Transverse colon (tissue), 4 donors: ENCODE data around the gene ABCB6. TPM values are rescaled to one million over a fixed set of nuclear protein-coding genes. Genes with fewer than 3 reads are reported as not detected.

Experiments used
- DNase-seq: peaks from one replicate; pipeline ENCODE4 v3.0.0-alpha.2; 2019
- H3K27ac ChIP-seq, 4 donors: fragments of 200-600 bp; sonication (generic); 2 replicates each; pipeline ENCODE4 v1.5.1; 2016 to 2018; ENCODE audit warnings: inconsistent platforms in 4 of 4
- H3K27me3 ChIP-seq: fragments of 200-600 bp; sonication (generic); 2 replicates; pipeline ENCODE4 v1.5.1; 2017; ENCODE audit warnings: inconsistent platforms
- H3K36me3 ChIP-seq, 4 donors: fragments of 200-600 bp; sonication (generic); 2 replicates each; pipeline ENCODE4 v1.5.1; 2017 to 2019; ENCODE audit warnings: inconsistent platforms in 4 of 4
- H3K4me1 ChIP-seq, 4 donors: fragments of 200-600 bp; sonication (generic); 2 replicates each; pipeline ENCODE4 v1.5.1; 2017 to 2020; ENCODE audit warnings: inconsistent platforms in 4 of 4
- H3K4me3 ChIP-seq, 4 donors: fragments of 200-600 bp; sonication (generic); 1 replicate in 1 of 4; 2 replicates in 3 of 4; pipeline versions ENCODE4 v1.5.1 to v1.6.1; 2017 to 2019; ENCODE audit warnings: inconsistent platforms in 4 of 4
- H3K9me3 ChIP-seq, 2 donors: fragments of 200-600 bp; sonication (generic); 2 replicates each; pipeline ENCODE4 v1.5.1; 2017 to 2019; ENCODE audit warnings: inconsistent platforms in 2 of 2
- EP300 ChIP-seq: sonication (generic); formaldehyde crosslinking; IDR thresholded peaks from one replicate; pipeline ENCODE4 v1.6.1; 2017; ENCODE audit warnings: antibody characterized with exemption, low read depth
- POLR2A ChIP-seq: fragments of 450-650 bp; IDR thresholded peaks from one replicate; pipeline ENCODE4 v1.6.1; 2016; ENCODE audit warnings: antibody characterized with exemption, mild to moderate bottlenecking, moderate library complexity
- POLR2AphosphoS5 ChIP-seq, 3 donors: sonication (generic); formaldehyde crosslinking; IDR thresholded peaks; one replicate each; pipeline ENCODE4 v1.6.1; 2016; ENCODE audit warnings: antibody characterized with exemption in 3 of 3
- WGBS, 2 donors: methylation state at CpG; one replicate each; pipeline ENCODE4 v1.1.5; 2018; ENCODE audit warnings: low coverage in 1 of 2; 5-methylcytosine and 5-hydroxymethylcytosine counted together
- in situ Hi-C, 4 donors: fragments of 200-750 bp; cut with MboI; loops; one replicate each; pipeline versions ENCODE4 v1.15.0 to v1.15.1; 2017; ENCODE audit warnings: low sequenced_read_pairs in 3 of 4, low pct_ligation_motif_present in 1 of 4, low pct_unique_long_range_greater_than_20kb in 1 of 4
- intact Hi-C: fragments of 100-400 bp; cut with DNase I; formaldehyde crosslinking; loops from one replicate; pipeline ENCODE4 v1.15.1; 2023; ENCODE audit warnings: low total_unique reads
- total RNA-seq, 4 donors: library from RNA; depleted of rRNA; stranded (reverse); fragments of >200 nt; gene quantifications; one replicate each; pipeline ENCODE4 v1.1.0, GENCODE V29; 2016
- TF ChIP-seq, protein P1 (sequence below), 5 experiments: fragments of 200-600 bp in 3 of 5; fragments of 450-650 bp in 2 of 5; sonication (generic) in 3 of 5; IDR thresholded peaks; 1 replicate in 2 of 5; 2 replicates in 3 of 5; pipeline ENCODE4 v1.5.1; 2016 to 2017; ENCODE audit warnings: antibody characterized with exemption in 5 of 5, inconsistent platforms in 3 of 5, mild to moderate bottlenecking in 2 of 5, moderate library complexity in 1 of 5

Gene ABCB6
- total RNA-seq, 4 donors from 2014 or later: 3.4 to 28.7 (median 20.4) TPM

DNA sequence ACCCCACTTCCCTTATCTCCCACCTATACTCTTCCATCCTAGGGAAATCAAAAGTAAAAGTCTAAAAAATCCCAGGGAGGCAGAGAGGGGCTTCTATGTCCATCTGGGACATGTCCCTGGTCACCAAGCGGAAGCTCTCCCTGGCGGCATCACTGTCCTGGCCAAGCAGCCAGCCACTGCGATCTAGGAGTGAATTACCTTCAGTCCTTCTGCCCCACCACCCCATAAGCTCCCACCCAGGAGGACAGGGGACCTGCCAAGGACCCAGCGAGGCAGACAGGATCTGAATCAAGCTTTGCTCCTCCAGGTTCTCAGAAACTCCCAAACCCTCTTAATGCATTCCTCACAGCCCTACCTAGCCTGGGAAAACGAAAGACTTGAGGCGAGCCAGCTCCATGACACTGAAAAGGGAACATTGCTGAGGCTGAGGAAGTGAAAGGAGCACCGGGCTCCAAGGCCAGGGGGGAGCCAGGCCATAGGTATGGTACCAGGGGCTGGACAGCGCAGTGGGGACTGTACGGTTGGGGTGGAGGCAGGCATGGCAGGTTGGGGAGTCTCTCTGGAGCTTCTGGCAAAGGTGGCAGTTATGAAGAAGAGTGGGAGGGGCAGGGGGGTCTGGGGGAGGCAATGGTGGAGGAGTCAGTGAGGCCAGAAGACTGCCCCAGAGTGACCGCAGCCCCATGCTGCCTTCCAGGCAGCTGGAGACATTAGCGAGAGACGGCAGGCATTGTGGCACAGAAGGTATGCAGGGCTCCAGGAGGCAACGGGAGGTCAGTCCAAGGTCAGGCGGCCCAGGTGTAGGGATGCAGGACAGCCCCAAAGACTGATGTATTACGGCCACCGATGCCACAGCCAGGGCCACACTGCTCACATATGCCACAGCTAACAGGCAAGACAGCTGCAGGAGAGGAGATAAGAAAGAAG, 46.3 kb downstream of the ABCB6 start:
- in situ Hi-C loops: loop anchor here in 3 of 4 donors (5.0 to 25.0 kb wide), 3 partner anchors 35 to 122 kb away; partner anchors contain the start of genes DNAJB2 (in 1 of the 3) and ZFAND2B (in 1 of the 3)
- DNase-seq: no peak
- TF ChIP-seq POLR2AphosphoS5 (IDR thresholded peaks at IDR 0.05) (no peak), EP300 (no peak), POLR2A (no peak)
- TF ChIP-seq, protein P1, sequence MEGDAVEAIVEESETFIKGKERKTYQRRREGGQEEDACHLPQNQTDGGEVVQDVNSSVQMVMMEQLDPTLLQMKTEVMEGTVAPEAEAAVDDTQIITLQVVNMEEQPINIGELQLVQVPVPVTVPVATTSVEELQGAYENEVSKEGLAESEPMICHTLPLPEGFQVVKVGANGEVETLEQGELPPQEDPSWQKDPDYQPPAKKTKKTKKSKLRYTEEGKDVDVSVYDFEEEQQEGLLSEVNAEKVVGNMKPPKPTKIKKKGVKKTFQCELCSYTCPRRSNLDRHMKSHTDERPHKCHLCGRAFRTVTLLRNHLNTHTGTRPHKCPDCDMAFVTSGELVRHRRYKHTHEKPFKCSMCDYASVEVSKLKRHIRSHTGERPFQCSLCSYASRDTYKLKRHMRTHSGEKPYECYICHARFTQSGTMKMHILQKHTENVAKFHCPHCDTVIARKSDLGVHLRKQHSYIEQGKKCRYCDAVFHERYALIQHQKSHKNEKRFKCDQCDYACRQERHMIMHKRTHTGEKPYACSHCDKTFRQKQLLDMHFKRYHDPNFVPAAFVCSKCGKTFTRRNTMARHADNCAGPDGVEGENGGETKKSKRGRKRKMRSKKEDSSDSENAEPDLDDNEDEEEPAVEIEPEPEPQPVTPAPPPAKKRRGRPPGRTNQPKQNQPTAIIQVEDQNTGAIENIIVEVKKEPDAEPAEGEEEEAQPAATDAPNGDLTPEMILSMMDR (IDR thresholded peaks at IDR 0.05): no peak

DNA sequence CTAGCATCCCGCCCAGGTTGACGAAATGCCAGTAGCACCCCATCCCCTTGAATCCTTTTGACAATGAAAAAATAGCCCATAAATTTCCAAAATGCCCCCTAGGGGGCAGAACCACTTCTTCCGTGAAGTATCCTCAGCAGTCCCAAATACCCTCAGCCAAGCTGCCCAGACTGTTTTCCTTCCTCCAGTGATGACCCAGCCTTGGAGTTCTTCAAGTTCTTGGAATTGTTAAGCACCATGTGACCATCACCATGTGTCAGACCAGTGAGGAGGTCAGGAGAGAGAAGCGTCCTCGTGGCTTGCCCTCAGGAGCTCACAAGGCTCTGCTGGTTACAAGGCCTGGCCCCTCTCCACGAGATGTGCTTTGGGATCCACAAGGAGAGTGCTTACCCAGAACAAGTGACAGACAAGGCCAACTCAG, 47.5 kb downstream of the ABCB6 start:
- DNase-seq: peak; percentile 38
- TF ChIP-seq, protein P1 (IDR thresholded peaks at IDR 0.05): peak; percentile 63 to 75 (median 69)
- TF ChIP-seq POLR2AphosphoS5 (IDR thresholded peaks at IDR 0.05) (peak in 2 of 3 donors; percentile 28 to 37), POLR2A (no peak)
- no peak overlapping the region for H3K4me3 ChIP-seq
- H3K4me1 ChIP-seq: peaks cover 5 to 36% (median 14%) of the 10 kb centered on the region in 4 donors
- H3K27me3 ChIP-seq: no peaks in the 10 kb centered on the region
- 32% methylated on average over 6 of the region's 6 CpGs; no CpG with 5 or more reads in 1 of the 2 donors for WGBS, 2 donors
- H3K27ac ChIP-seq: peak overlapping the region; percentile 43 to 79 (median 63)
- peaks cover 0 to 25% (median 7%) of the 10 kb centered on the region in 4 donors for H3K36me3 ChIP-seq
- in situ Hi-C loops: loop anchor here in 3 of 4 donors (5.0 to 25.0 kb wide), 3 partner anchors 36 to 124 kb away; partner anchors contain the start of genes DNAJB2 (in 1 of the 3) and ZFAND2B (in 1 of the 3)
- H3K9me3 ChIP-seq: no peaks in the 10 kb centered on the region
- intact Hi-C loops: no loop called here

More for the DNA sequence above, 46.3 kb downstream of the ABCB6 start:
- H3K4me3 ChIP-seq: no peak overlapping the region
- H3K36me3 ChIP-seq: peaks cover 0 to 25% (median 7%) of the 10 kb centered on the region in 4 donors
- no peaks in the 10 kb centered on the region for H3K27me3 ChIP-seq
- peaks cover 5 to 36% (median 14%) of the 10 kb centered on the region in 4 donors for H3K4me1 ChIP-seq
- 88 to 90% methylated on average over 2 to 16 of the region's 16 CpGs for WGBS, 2 donors
- intact Hi-C loops: no loop called here
- no peaks in the 10 kb centered on the region for H3K9me3 ChIP-seq
- H3K27ac ChIP-seq: peak overlapping the region in 2 of 4 donors; percentile 65 to 79

DNA sequence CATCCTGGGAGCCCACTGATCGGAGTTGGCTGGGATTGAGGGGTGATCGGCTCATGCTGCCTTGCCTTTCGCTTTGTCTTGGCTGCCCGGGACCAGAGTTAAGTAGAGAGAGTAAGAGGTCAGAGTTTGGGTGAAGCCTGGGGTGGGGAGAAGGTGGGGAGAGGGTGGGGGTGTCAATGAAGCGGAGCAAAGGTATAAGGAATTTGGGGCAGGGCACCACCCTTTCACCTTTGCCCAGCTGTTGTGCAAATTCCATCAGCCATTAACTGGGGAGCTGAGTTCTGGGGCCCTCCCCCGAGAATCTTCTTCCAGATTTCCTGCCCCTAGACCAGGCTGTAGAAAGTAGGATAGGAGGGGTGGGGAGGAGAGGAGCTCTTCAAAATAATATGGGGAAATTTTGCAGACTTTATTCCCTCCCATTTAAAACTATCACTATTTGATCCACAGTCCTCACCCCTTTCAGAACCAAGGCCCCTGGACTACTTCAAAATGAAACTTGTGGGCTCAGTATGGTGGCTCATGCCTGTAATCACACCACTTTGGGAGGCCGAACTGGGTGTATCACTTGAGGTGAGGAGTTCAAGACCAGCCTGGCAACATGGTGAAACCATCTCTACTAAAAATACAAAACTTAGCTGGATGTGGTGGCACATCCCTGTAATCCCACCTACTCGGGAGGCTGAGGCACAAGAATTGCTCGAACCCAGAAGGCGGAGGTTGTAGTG, 48.7 kb downstream of the ABCB6 start, which contains the start of gene SLC23A3:
TSS of gene SLC23A3 (minus strand) at position 100 of the 725 bp plus-strand sequence. CDS start at position 55, 45 bp downstream.
- peaks cover 0 to 25% (median 7%) of the 10 kb centered on the region in 4 donors for H3K36me3 ChIP-seq
- no peaks in the 10 kb centered on the region for H3K9me3 ChIP-seq
- in situ Hi-C loops: loop anchor here (5.0 to 25.0 kb wide), 4 partner anchors 37 to 125 kb away; partner anchors contain the start of genes ABCB6 (in 1 of the 4), DNAJB2 (in 1 of the 4) and ZFAND2B (in 1 of the 4)
- H3K27ac ChIP-seq: peak within 1 kb of the TSS in 3 of 4 donors; percentile 61 to 79 (median 65)
- H3K4me1 ChIP-seq: peaks cover 0 to 27% (median 5%) of the 10 kb centered on the region in 4 donors
- 79 to 80% methylated on average over 4 to 10 of the region's 10 CpGs for WGBS, 2 donors
- no peaks in the 10 kb centered on the region for H3K27me3 ChIP-seq
- TF ChIP-seq POLR2A: no peak
- TF ChIP-seq EP300: no peak
- TF ChIP-seq, protein P1 (IDR thresholded peaks at IDR 0.05): no peak
- no peak for TF ChIP-seq POLR2AphosphoS5 (IDR thresholded peaks at IDR 0.05)
- DNase-seq: peak; percentile 41
- intact Hi-C loops: loop anchor here (10.0 kb wide), 1 partner anchor 55 kb away; the partner anchor contains the start of genes ANKZF1 and ATG9A
- no peak within 1 kb of the TSS for H3K4me3 ChIP-seq
